Measurements from ENCODE around the gene RNASEH1. TPM values are rescaled to one million over a fixed set of nuclear protein-coding genes. Genes with fewer than 3 reads are reported as not detected.
"Not testable (repeated sequence)": the region's sequence is repeated elsewhere in the genome, so short reads cannot be mapped to it uniquely, and the experiment has no call there.

RNASEH1 gene
- total and polyA plus RNA-seq, 9 donors: 13.6 to 22.7 (median 19.5) TPM

- Histone ChIP-seq H3K9me3 (replicated peaks; ENCODE audit: control insufficient read depth, low read depth, low read length) (no peaks in the 10 kb centered on the region), H3K27ac (ENCODE audit: low read length) (no peak overlapping the region), H3K27me3 (ENCODE audit: control insufficient read depth, insufficient read depth, low read length) (no peaks in the 10 kb centered on the region), H3K4me3 (ENCODE audit: low read length) (no peak overlapping the region), H3K36me3 (ENCODE audit: control insufficient read depth, insufficient read depth, low read length) (peaks cover 58% of the 10 kb centered on the region), H3K4me1 (ENCODE audit: control insufficient read depth, insufficient read depth, low read length) (peaks cover 16% of the 10 kb centered on the region)
- 80% methylated on average over 5 of the region's 13 CpGs for WGBS (ENCODE audit: insufficient coverage)
- DNase-seq: no peak
These were observed 23.5 kb upstream of the RNASEH1 start for GRCh38 chr2:3581367-3582262.

DNA sequence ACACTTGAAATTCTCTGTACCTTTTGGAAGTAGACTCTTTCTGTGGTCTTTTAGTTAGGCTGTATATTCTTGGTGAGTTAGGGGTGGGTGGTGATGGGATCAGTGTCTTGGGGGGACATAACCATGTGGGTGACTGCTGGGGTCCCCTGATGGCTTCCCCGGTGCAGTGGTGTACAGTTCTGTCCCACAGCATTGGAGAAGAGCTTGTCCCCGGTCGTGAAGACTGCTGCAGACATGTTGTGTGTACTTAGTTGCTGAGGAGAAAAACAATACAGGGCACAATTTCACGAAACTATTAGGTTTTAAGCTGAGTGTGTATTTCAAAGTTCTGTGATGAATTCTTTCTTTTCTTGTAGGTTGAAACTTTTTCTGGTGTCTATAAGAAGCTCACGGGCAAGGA lies 22.3 kb upstream of the RNASEH1 start:
- H3K36me3 ChIP-seq (ENCODE audit: control insufficient read depth, insufficient read depth, low read length): peaks cover 57% of the 10 kb centered on the region
- no peak overlapping the region for H3K27ac ChIP-seq (ENCODE audit: low read length)
- peaks cover 15% of the 10 kb centered on the region for H3K4me1 ChIP-seq (ENCODE audit: control insufficient read depth, insufficient read depth, low read length)
- no peak for DNase-seq
- no peaks in the 10 kb centered on the region for H3K27me3 ChIP-seq (ENCODE audit: control insufficient read depth, insufficient read depth, low read length)
- H3K4me3 ChIP-seq (ENCODE audit: low read length): no peak overlapping the region
- no peaks in the 10 kb centered on the region for H3K9me3 ChIP-seq (replicated peaks; ENCODE audit: control insufficient read depth, low read depth, low read length)
- 73% methylated on average over 1 of the region's 5 CpGs for WGBS (ENCODE audit: insufficient coverage)

DNA sequence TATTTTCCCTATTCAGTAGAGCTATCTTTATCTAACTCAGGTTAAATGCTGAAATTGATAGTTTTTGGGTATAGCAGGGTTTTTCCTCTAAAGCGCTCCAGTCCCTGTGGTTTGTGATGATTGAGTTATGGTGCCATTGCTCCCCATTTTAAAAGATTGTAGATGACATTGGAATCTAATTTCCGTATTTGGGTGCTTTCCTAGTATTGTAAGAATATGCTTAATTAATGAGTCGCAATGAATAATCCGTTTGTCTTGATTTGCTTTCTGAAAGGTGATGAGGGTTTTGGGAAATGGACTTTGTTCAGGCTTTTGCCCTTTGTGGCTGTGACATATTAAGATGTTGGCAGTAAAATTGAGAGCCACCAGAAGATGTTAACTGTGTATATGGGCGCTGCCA lies 20.9 kb upstream of the RNASEH1 start:
- 85% methylated on average over 4 of the region's 5 CpGs for WGBS (ENCODE audit: insufficient coverage)
- H3K36me3 ChIP-seq (ENCODE audit: control insufficient read depth, insufficient read depth, low read length): peaks cover 48% of the 10 kb centered on the region

DNA sequence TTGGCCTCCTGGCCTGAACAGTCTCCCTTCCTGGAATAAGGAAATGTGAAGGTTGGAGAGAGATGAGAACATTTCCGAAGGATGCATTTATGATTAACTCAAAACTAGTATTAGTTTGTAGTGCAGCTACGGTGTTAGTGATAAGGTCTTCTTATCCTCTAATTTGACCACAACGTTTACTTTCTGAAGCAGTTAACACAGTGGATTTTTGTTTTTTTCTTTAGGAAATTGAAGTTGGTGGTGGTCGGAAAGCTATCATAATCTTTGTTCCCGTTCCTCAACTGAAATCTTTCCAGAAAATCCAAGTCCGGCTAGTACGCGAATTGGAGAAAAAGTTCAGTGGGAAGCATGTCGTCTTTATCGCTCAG lies 18.1 kb upstream of the RNASEH1 start:
- H3K27me3 ChIP-seq (ENCODE audit: control insufficient read depth, insufficient read depth, low read length); H3K9me3 ChIP-seq (replicated peaks; ENCODE audit: control insufficient read depth, low read depth, low read length); DNase-seq: not testable (repeated sequence)
- Histone ChIP-seq H3K36me3 (ENCODE audit: control insufficient read depth, insufficient read depth, low read length) (peaks cover 36% of the 10 kb centered on the region), H3K27ac (ENCODE audit: low read length) (peak overlapping the region; percentile 80), H3K4me3 (ENCODE audit: low read length) (peak overlapping the region; percentile 74), H3K4me1 (ENCODE audit: control insufficient read depth, insufficient read depth, low read length) (peaks cover 14% of the 10 kb centered on the region)
- WGBS (ENCODE audit: insufficient coverage): 81% methylated on average over 5 of the region's 10 CpGs

More for the DNA sequence above, 20.9 kb upstream of the RNASEH1 start:
- Histone ChIP-seq H3K4me1 (ENCODE audit: control insufficient read depth, insufficient read depth, low read length) (peaks cover 14% of the 10 kb centered on the region), H3K4me3 (ENCODE audit: low read length) (no peak overlapping the region), H3K9me3 (replicated peaks; ENCODE audit: control insufficient read depth, low read depth, low read length) (no peaks in the 10 kb centered on the region), H3K27ac (ENCODE audit: low read length) (no peak overlapping the region), H3K27me3 (ENCODE audit: control insufficient read depth, insufficient read depth, low read length) (no peaks in the 10 kb centered on the region)
- DNase-seq: no peak

- H3K4me1 ChIP-seq (ENCODE audit: control insufficient read depth, insufficient read depth, low read length): peaks cover 14% of the 10 kb centered on the region
- no peaks in the 10 kb centered on the region for H3K9me3 ChIP-seq (replicated peaks; ENCODE audit: control insufficient read depth, low read depth, low read length)
- H3K27me3 ChIP-seq (ENCODE audit: control insufficient read depth, insufficient read depth, low read length): no peaks in the 10 kb centered on the region
- peak overlapping the region; percentile 74 for H3K4me3 ChIP-seq (ENCODE audit: low read length)
- DNase-seq: peak; percentile 15
- under 1% methylated on average over 46 of the region's 54 CpGs for WGBS (ENCODE audit: insufficient coverage)
- peak overlapping the region; percentile 80 for H3K27ac ChIP-seq (ENCODE audit: low read length)
- peaks cover 32% of the 10 kb centered on the region for H3K36me3 ChIP-seq (ENCODE audit: control insufficient read depth, insufficient read depth, low read length)
These were observed 17.6 kb upstream of the RNASEH1 start for GRCh38 chr2:3575534-3576262.

DNA sequence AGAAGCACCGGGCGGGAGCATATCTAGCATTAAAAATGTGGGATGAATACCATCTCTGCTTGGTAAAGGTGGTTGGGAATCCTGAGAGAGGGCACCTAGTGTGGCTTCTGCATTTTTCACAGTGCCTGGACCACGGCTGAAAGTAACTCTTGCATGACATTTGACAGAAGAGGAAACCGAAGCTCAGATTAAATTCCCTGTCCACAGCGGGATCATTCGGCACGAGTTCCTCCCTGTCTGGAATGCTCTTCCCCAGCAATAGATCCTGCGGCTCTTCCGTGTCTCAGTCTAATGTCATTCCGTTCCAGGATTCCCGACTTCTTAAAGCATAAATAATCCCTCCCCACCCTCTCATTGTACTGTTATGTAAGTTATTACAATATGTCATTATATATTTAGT lies 16.0 kb upstream of the RNASEH1 start:
- 100% methylated on average over 1 of the region's 11 CpGs for WGBS (ENCODE audit: insufficient coverage)
- H3K27me3 ChIP-seq (ENCODE audit: control insufficient read depth, insufficient read depth, low read length): no peaks in the 10 kb centered on the region
- no peak overlapping the region for H3K27ac ChIP-seq (ENCODE audit: low read length)
- peak; percentile 7 for DNase-seq
- peaks cover 14% of the 10 kb centered on the region for H3K4me1 ChIP-seq (ENCODE audit: control insufficient read depth, insufficient read depth, low read length)
- no peaks in the 10 kb centered on the region for H3K9me3 ChIP-seq (replicated peaks; ENCODE audit: control insufficient read depth, low read depth, low read length)
- peaks cover 20% of the 10 kb centered on the region for H3K36me3 ChIP-seq (ENCODE audit: control insufficient read depth, insufficient read depth, low read length)
- no peak overlapping the region for H3K4me3 ChIP-seq (ENCODE audit: low read length)

DNA sequence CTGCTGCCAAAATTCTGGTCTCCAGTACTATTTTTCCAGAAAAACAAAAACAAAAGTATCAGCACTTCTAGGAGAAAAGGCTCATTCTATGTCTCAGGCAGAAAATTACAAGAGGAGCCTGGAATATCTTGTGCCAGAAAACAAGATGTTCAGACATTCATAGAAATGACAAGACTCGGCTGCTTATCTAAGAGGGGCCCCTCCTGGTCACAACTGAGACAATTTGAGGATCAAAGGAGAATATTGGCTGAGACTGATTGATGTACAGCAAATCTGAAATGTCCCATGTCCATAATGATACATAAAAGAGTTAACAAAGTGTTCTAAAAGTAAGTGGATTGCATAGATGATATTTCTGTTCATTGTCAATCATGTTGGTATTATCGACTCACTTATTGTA lies 14.5 kb upstream of the RNASEH1 start:
- no peak overlapping the region for H3K27ac ChIP-seq (ENCODE audit: low read length)
- H3K36me3 ChIP-seq (ENCODE audit: control insufficient read depth, insufficient read depth, low read length): peaks cover 8% of the 10 kb centered on the region
- H3K4me1 ChIP-seq (ENCODE audit: control insufficient read depth, insufficient read depth, low read length): peaks cover 14% of the 10 kb centered on the region
- no peaks in the 10 kb centered on the region for H3K27me3 ChIP-seq (ENCODE audit: control insufficient read depth, insufficient read depth, low read length)
- H3K4me3 ChIP-seq (ENCODE audit: low read length): no peak overlapping the region
- no peaks in the 10 kb centered on the region for H3K9me3 ChIP-seq (replicated peaks; ENCODE audit: control insufficient read depth, low read depth, low read length)
- WGBS (ENCODE audit: insufficient coverage): 100% methylated on average over 1 of the region's 2 CpGs
- no peak for DNase-seq

- 89% methylated on average over 3 of the region's 8 CpGs for WGBS (ENCODE audit: insufficient coverage)
- DNase-seq: no peak
- Histone ChIP-seq H3K4me1 (ENCODE audit: control insufficient read depth, insufficient read depth, low read length) (peaks cover 9% of the 10 kb centered on the region), H3K27me3 (ENCODE audit: control insufficient read depth, insufficient read depth, low read length) (no peaks in the 10 kb centered on the region), H3K27ac (ENCODE audit: low read length) (no peak overlapping the region), H3K9me3 (replicated peaks; ENCODE audit: control insufficient read depth, low read depth, low read length) (no peaks in the 10 kb centered on the region), H3K36me3 (ENCODE audit: control insufficient read depth, insufficient read depth, low read length) (no peaks in the 10 kb centered on the region), H3K4me3 (ENCODE audit: low read length) (no peak overlapping the region)
These were observed 13.2 kb upstream of the RNASEH1 start for GRCh38 chr2:3571284-3571683.

DNA sequence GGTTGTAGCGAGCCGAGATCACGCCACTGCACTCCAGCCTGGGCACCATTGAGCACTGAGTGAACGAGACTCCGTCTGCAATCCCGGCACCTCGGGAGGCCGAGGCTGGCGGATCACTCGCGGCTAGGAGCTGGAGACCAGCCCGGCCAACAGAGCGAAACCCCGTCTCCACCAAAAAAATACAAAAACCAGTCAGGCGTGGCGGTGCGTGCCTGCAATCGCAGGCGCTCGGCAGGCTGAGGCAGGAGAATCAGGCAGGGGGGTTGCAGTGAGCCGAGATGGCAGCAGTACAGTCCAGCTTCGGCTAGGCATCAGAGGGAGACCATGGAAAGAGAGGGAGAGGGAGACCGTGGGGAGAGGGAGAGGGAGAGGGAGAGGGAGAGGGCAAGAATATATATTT lies 11.5 kb upstream of the RNASEH1 start:
- not testable (repeated sequence) for DNase-seq; H3K36me3 ChIP-seq (ENCODE audit: control insufficient read depth, insufficient read depth, low read length); H3K4me1 ChIP-seq (ENCODE audit: control insufficient read depth, insufficient read depth, low read length); H3K9me3 ChIP-seq (replicated peaks; ENCODE audit: control insufficient read depth, low read depth, low read length); H3K4me3 ChIP-seq (ENCODE audit: low read length); H3K27ac ChIP-seq (ENCODE audit: low read length); H3K27me3 ChIP-seq (ENCODE audit: control insufficient read depth, insufficient read depth, low read length)
- no CpG with 5 or more reads among the region's 23 CpGs for WGBS (ENCODE audit: insufficient coverage)

- H3K36me3 ChIP-seq (ENCODE audit: control insufficient read depth, insufficient read depth, low read length): peaks cover 5% of the 10 kb centered on the region
- no peak for DNase-seq
- no peaks in the 10 kb centered on the region for H3K9me3 ChIP-seq (replicated peaks; ENCODE audit: control insufficient read depth, low read depth, low read length)
- no peak overlapping the region for H3K4me3 ChIP-seq (ENCODE audit: low read length)
- WGBS (ENCODE audit: insufficient coverage): 94% methylated on average over 8 of the region's 9 CpGs
- no peaks in the 10 kb centered on the region for H3K4me1 ChIP-seq (ENCODE audit: control insufficient read depth, insufficient read depth, low read length)
- H3K27me3 ChIP-seq (ENCODE audit: control insufficient read depth, insufficient read depth, low read length): no peaks in the 10 kb centered on the region
- H3K27ac ChIP-seq (ENCODE audit: low read length): no peak overlapping the region
These were observed 8.7 kb upstream of the RNASEH1 start for GRCh38 chr2:3566806-3567205.

All from muscle of leg (tissue), 11 donors.